Measurements from ENCODE around the gene PLCH2. TPM values are rescaled to one million over a fixed set of nuclear protein-coding genes. Genes with fewer than 3 reads are reported as not detected.

The PLCH2 gene
- total RNA-seq, 2 experiments from 2014 or later: 2.9 to 6.0 TPM

- no peaks in the 10 kb centered on the region for H3K9me3 Mint-ChIP-seq
- CTCF ChIA-PET: no interaction called here
- TF ChIP-seq CTCF (IDR thresholded peaks at IDR 0.05): no peak
- H3K36me3 Mint-ChIP-seq (ENCODE audit: low read depth): peaks cover 6% of the 10 kb centered on the region
- no peak overlapping the region for H3K27ac Mint-ChIP-seq
- intact Hi-C loops (cut with micrococcal nuclease): no loop called here
- POLR2A ChIA-PET: interaction anchor here (3.8 kb wide), 1 partner anchor 16 kb away, joined by 17 read pairs; no protein-coding TSS in a partner anchor
- no peaks in the 10 kb centered on the region for H3K27me3 Mint-ChIP-seq
- H3K4me1 Mint-ChIP-seq (ENCODE audit: low read depth): no peaks in the 10 kb centered on the region
- no peak overlapping the region for H3K4me3 Mint-ChIP-seq
- no peak for DNase-seq
- no peak for ATAC-seq
Observed at GRCh38 chr1:2508180-2508579, 32.1 kb downstream of the PLCH2 start.

GRCh38 chr1:2508751-2509150 is 32.7 kb downstream of the PLCH2 start:
- Mint-ChIP-seq H3K9me3 (no peaks in the 10 kb centered on the region), H3K27me3 (no peaks in the 10 kb centered on the region), H3K36me3 (ENCODE audit: low read depth) (peaks cover 7% of the 10 kb centered on the region), H3K4me1 (ENCODE audit: low read depth) (no peaks in the 10 kb centered on the region), H3K4me3 (no peak overlapping the region), H3K27ac (no peak overlapping the region)
- no peak for DNase-seq
- ChIA-PET POLR2A (interaction anchor here (0.9 to 3.8 kb wide), 2 partner anchors 15 to 40 kb away, joined by 3 to 17 read pairs; no protein-coding TSS in a partner anchor), CTCF (no interaction called here)
- TF ChIP-seq CTCF (IDR thresholded peaks at IDR 0.05): no peak
- intact Hi-C loops (cut with micrococcal nuclease): no loop called here
- ATAC-seq: no peak

GRCh38 chr1:2509589-2509988 is 33.5 kb downstream of the PLCH2 start:
- CTCF ChIA-PET: no interaction called here
- DNase-seq (no peak), ATAC-seq (no peak)
- intact Hi-C loops (cut with micrococcal nuclease): no loop called here
- TF ChIP-seq CTCF (IDR thresholded peaks at IDR 0.05): no peak
- no peaks in the 10 kb centered on the region for H3K9me3 Mint-ChIP-seq
- no peak overlapping the region for H3K27ac Mint-ChIP-seq
- peaks cover 8% of the 10 kb centered on the region for H3K36me3 Mint-ChIP-seq (ENCODE audit: low read depth)
- POLR2A ChIA-PET: interaction anchor here (0.9 to 1.1 kb wide), 4 partner anchors 10 to 39 kb away, joined by 3 read pairs; no protein-coding TSS in a partner anchor
- H3K4me3 Mint-ChIP-seq: no peak overlapping the region
- no peaks in the 10 kb centered on the region for H3K4me1 Mint-ChIP-seq (ENCODE audit: low read depth)
- no peaks in the 10 kb centered on the region for H3K27me3 Mint-ChIP-seq

- CTCF ChIA-PET: no interaction called here
- intact Hi-C loops (cut with micrococcal nuclease): no loop called here
- H3K4me1 Mint-ChIP-seq (ENCODE audit: low read depth): no peaks in the 10 kb centered on the region
- no peak overlapping the region for H3K27ac Mint-ChIP-seq
- peaks cover 8% of the 10 kb centered on the region for H3K36me3 Mint-ChIP-seq (ENCODE audit: low read depth)
- POLR2A ChIA-PET: interaction anchor here (0.9 to 1.1 kb wide), 3 partner anchors 9 to 14 kb away, joined by 3 read pairs; no protein-coding TSS in a partner anchor
- H3K9me3 Mint-ChIP-seq: no peaks in the 10 kb centered on the region
- no peak overlapping the region for H3K4me3 Mint-ChIP-seq
- no peaks in the 10 kb centered on the region for H3K27me3 Mint-ChIP-seq
- ATAC-seq (no peak), DNase-seq (no peak)
- no peak for TF ChIP-seq CTCF (IDR thresholded peaks at IDR 0.05)
Observed at GRCh38 chr1:2510366-2511155, 34.5 kb downstream of the PLCH2 start.

GRCh38 chr1:2512862-2513421 is 36.9 kb downstream of the PLCH2 start:
- no peak for TF ChIP-seq CTCF (IDR thresholded peaks at IDR 0.05)
- Mint-ChIP-seq H3K4me3 (no peak overlapping the region), H3K27me3 (no peaks in the 10 kb centered on the region), H3K36me3 (ENCODE audit: low read depth) (peaks cover 8% of the 10 kb centered on the region), H3K27ac (no peak overlapping the region), H3K4me1 (ENCODE audit: low read depth) (no peaks in the 10 kb centered on the region), H3K9me3 (no peaks in the 10 kb centered on the region)
- ChIA-PET CTCF (no interaction called here), POLR2A (no interaction called here)
- ATAC-seq (no peak), DNase-seq (no peak)
- intact Hi-C loops (cut with micrococcal nuclease): no loop called here
